GM21390 (cell line): Measurements from ENCODE around the gene PIGT.

Source experiments
- ATAC-seq: cut with Tn5 transposase; IDR thresholded peaks from one replicate; pipeline ENCODE4 v1.9.1; 2021; ENCODE audit not compliant: unreplicated experiment

Gene PIGT

DNA sequence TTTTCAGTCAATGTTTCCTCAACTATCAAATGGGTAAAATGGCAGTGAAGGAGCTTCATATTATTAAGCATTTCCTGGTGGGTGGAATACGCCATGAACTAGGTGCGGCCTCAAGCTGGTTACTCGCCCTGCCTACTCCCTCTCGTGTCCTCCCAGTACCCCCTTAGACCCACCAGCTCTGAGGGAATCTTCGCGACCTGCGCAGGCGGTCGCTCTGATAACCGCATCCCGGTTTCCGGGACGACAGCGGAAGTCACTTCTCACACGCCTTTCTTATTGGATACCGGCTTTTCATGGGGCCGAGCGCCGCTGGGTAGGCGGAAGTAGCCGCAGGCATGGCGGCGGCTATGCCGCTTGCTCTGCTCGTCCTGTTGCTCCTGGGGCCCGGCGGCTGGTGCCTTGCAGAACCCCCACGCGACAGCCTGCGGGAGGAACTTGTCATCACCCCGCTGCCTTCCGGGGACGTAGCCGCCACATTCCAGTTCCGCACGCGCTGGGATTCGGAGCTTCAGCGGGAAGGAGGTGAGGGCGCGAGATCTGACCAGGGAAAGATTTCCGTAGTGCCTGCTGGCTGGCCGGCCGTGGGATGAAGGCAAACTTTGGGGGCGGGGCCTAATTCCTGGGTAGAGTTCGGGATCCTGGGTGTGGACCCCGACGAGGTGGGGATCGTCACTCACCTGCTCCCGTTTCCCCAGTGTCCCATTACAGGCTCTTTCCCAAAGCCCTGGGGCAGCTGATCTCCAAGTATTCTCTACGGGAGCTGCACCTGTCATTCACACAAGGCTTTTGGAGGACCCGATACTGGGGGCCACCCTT lies at the start of gene PIGT:
TSS of gene PIGT (plus strand) at position 320 of the 816 bp plus-strand sequence. CDS start at position 336, 16 bp downstream.
- ATAC-seq: peak; percentile 82

DNA sequence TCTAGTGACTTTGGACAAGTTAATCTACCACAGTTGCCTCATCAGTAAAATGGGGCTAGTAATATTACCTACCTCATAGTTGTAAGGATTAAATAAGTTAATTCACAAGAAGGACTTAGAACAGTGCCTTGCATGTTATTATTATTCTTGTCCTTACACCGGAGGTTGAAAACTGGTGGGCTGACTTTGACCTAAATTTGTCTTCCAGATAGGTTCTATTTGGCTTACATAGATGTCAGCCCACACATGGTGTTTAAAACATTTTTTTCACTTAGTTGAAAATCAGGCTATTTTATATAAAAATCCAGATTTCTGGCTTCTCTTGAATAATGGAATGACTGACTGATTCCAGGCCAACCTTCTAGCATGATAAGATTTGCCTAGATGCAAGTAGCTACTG lies 49.7 kb upstream of the PIGT start:
- no peak for ATAC-seq

DNA sequence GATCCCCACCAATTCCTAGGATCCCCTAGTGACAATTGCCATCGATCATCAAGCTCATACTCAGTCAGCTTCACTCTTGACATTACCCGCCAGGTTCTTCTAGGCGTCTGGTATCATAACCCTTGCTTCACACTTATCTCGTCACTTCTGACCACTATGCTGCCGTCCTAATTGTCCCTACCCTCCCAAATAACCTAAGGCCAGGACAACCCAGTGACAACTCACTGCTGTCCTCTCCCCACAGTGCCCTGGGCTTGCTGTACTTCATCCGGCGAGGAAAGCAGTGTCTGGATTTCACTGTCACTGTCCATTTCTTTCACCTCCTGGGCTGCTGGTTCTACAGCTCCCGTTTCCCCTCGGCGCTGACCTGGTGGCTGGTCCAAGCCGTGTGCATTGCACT lies 49.3 kb upstream of the PIGT start:
- no peak for ATAC-seq

DNA sequence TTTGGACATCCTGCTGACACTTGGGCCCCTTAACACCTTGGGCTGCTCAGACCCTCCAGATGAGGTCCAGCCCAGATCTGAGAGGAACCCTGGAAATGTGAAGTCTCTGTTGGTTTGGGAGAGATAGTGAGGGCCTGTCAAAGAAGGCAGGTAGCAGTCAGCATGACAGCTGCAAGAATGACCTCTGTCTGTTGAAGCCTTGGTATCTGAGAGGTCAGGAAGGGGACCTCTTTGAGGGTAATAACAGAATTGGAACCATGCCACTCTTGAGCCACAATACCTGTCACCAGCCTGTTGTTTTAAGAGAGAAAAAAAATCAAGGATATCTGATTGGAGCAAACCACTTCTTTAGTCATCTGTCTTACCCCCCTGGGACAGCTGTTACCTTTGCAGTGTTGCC lies 48.8 kb upstream of the PIGT start:
- no peak for ATAC-seq

DNA sequence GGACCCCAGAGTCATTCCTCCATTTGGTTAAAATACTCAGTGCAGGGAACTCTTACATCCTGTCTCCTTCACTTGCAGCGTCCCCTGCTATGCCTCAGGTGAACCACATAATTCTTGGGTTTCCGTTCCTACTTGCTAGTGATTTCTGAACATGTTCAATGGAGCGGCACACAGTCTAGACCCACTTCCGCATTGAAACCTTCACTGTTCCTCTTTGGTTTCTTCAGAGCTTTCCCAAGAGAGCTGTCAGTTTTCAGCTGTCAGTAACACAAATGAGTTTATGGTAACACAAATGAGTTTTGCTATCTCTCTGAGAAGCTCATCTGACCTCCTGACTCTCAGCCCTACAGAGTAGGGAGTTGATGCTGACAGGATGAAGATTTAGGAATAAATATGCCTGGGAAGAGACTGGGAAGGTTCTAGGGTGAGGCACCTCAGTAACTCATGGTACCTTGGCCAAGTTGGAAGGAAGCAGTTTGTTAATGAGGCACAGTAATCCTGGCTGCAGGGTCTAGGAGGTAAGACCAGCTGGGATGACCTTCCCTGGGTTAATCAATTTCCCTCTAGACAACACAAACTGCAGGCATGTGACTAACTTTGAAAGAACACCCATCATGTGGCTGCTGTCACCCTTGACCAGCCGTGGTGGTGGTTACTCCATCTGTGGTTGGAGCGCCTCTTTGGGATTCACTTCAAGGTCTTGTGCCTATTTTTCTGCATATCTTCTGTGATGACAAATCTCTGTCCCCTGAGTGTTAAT lies 47.5 kb upstream of the PIGT start:
- ATAC-seq: peak; percentile 84

DNA sequence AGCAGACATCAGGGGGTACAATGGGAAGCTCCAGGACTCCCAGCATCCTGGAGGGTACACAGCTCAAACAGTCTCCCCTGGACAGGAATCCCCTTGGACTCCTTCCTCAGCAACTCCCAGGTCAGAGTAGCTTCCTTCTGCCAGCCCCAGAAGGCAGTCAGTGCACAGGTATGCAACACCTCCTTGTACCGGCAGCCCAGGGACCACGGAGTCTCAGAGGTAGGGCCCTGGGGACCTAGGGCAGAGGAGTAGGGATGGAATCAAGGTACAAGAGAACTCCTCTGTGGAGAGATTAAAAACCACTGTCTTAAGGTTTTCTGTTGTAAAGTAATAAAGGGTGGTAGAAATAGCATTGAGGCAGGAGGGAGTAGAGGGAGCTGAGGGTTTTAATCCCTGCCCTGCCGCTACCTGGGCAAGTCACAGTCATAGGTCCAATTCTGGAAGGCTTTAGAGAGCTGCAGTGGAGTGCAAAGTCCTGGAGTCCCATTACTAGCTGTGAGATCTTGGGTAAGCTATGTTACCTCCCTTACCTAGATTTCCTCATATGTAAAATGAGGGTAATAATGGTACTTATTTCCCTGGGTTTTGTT lies 45.3 kb upstream of the PIGT start:
- no peak for ATAC-seq

DNA sequence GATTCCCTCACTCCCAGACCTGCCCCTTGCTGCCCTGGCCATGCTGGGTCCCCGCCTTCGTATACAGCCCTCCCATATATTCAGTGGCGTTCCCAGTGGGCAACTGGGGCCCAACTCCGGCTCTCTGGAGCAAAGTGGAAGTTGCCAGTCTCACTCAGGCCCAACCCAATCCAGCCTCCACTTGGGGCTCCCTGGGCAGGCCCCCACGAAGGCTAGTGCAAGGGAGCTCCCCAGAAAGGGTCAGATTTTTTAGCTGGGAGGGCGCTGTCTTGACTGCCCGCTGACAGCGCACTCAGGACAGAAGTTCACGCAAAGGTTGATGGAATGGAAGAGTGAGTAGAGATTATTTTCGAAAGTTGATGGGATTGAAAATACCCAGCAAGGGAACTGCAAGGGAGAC lies 43.7 kb upstream of the PIGT start:
- no peak for ATAC-seq

DNA sequence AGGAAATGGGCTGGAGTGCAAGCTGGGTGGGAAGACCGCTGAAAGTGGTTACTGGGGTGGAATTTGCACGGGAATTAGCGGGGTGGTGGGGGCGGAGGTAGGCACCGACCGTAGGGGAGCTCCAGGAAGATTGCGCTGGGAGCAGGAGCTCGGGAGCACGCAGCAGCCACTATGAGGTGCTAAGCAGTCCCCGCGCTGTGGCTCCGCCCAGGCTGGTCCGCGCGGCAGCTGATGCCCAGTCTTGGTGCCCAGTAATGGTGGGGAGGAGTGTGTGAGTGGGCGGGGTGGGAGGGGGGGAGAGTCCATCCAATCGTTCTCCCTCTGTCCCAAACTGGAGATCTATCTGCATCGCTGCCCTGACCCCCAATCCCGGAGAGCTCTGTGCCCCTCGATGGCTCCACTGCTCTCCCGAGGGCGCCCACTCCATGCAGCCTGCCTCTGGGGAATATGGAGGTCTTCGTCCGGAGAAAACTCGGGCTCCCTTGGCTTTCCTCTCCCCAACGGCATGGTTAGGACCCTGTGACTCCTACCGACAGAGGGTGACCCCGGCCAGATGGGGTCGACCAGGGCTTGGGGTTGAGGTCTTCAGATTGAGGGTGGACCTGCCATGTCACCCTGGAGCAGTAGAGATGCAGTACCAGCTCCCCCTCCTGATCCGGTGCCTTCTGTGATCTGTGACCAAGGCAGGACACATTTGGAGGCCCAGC lies 43.1 kb upstream of the PIGT start:
- no peak for ATAC-seq

DNA sequence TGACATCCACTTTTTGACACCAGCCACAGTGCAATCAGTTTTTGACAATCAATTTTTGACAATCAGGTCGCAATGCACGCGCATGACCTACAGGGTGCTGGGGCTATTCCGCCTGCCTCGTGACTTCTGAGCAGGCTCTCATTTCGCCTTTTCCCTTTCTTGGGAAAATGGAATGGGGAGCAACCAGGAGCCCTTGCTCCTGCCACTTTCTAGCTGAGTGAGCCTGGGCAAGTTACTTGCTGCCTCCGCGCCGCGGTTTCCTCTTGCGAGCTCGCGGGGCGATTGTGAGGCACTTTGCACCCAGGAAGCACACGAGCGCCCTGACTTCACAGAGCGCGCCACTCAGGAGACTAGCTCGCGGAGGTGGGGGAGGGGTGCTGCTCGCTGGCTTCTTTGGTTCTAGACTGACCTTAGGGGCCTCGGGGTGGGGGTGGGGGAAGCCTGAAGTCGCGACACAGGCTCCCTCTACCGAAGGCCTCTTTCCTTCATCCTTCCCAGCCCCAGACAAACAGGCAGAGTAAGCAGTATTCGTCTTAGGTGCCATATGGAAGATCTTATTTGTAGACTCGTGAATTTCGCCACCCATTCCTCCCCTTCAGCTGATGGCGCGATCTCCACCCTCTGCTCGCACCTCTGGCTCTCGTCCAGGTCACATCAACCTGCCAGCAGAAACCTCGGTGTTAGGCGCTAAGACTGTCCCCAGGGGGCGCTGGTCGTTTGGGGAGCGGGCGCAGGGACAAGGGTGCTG lies 42.4 kb upstream of the PIGT start:
- no peak for ATAC-seq

DNA sequence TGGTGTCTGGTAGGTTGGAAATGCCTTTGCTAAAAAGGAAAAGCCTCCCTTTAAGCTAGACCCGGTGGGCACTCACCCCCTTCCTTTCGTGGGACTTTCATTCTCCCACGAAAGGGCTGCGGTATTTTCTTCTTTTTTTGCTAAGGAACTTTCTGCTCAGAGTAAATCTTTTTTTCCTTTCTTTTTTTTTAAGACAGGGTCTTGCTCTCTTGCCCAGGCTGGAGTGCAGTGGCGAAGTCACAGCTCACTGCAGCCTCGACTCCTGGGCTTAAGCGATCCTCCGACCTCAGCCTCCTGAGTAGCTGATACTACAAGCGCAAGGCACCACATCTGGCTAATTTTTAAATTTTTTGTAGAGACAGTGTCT lies 41.9 kb upstream of the PIGT start:
- no peak for ATAC-seq

DNA sequence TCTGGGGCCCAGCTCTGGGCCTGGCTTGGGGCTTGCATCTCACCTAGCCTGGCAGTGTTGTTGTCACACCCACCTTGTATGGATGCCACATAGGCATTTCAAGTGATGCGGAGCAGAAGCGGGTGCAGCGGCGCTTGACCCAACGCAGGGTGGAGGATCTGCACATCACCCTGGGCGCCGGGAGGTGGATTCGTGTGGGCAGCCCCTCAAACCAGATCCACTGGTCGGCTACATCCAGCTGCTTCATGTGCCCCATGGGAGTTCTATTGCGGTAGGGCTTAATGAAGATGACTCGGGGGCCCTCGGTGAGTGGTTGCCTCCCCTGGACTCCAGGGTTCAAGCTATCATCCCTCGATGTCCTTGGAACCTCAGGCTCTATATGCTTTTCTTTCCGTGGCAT lies 41.0 kb upstream of the PIGT start:
- ATAC-seq: no peak

DNA sequence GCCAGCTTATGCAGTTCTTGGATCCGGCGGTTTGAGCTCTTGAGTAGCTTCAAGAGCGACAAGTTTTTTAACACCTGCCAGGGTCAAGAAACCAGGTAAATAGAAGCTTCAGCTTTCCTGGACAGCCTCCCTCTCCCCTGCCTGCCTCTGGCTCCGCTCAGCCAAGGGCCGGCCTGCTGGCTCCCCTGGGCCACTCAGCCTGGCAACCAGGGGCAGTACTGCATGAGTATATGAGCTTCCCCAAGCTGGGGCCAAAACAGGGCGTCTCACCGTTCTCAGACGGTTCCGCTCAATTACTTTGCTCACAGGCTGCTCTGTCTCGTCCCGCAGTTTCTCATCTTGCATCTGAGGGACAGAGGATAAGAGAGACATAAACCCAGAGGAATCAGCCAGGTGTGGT lies 38.7 kb upstream of the PIGT start:
- no peak for ATAC-seq

DNA sequence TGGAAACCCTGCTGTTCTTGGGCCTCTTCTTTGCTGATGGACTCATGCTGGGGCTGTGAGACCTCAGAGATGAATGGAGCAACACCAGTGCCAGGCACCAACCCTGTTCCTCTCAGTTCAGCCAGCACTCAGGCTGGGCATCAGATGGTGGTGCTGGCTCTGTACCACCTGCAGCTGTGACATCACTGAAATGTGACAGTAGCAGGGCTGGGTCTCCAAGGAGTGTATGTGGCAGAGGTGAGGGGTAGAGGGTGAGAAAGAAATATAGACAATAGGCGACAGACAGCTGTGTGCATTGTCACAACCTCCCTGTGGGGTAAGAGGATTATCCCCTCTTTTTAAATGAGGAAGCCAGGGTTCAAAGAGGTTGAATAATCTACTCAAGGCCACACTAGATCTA lies 37.8 kb upstream of the PIGT start, which contains the start of gene TP53TG5:
TSS of gene TP53TG5 (minus strand) at position 135 of the 400 bp plus-strand sequence. CDS start at position 46, 89 bp downstream.
- no peak for ATAC-seq

DNA sequence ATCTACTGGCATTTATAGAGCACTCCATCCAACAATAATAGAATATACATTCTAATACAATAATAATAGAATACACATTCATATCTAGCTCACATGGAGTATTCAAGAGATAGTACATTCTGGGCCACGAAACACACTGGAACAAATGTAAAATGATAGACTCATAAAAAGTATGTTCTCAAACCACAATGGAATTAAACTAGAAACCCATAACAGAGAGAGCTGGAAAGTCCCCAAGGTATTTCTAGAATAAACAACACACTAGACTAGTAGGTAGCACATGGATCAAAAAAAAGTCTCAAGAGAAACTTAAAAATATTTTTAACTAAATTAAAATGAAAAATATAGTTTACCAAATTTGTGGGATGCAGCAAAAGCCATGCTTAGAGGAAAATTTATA lies 28.7 kb upstream of the PIGT start:
- ATAC-seq: no peak

DNA sequence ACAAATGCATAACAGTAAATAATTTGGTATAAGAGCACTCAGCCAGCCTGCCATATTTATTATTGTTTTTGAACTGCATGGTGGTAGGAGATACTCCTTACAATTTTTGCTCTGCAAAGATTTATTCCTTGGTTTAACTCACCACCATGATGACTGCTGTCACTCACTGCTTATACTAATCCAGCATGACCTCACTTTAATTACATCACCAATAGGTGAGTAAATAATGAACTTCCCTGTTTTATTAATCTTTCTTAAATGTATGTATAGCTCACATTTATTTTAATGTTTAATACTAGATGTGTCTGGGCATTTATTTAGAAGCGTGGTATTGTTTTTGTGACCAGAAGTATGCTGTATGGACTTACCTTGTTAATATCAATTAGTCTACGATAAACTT lies 25.0 kb upstream of the PIGT start:
- ATAC-seq: no peak

DNA sequence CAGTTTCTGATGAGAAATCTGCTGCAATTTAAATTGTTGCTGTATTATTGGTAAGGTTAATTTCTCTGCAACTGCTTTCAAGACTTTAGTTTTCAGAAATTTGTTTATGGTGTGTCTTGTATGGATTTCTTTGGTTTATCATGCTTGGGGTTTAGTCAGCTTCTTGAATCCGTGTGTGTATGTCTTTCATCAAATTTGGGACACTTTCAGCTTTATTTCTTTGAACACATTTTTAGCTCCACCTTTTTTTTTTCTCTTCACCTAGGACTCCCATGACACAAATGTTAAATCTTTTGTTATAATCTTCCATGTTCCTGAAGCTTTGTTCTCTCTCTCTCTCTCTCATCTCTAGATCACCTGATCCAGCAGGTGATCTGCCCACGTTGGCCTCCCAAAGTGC lies 24.4 kb upstream of the PIGT start:
- ATAC-seq: no peak

DNA sequence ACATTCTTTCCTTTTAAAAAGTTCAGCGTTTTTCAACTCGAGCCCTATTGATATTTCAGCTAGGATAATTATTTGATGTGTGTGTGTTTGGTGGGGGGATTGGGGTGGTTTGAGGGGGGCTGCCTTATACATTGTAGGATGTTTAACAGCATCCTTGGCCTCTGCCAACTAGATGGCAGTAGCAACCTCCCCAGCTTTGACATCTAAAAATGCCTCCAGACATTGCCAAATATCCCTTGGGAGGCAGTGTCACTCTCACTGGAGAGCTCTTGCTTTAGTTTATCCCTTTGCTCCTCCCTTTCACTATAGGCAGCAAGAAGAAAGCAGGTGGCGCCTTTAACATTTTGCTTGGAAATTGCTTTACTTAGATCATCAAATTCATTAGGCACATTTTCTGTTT lies 23.2 kb upstream of the PIGT start:
- no peak for ATAC-seq

DNA sequence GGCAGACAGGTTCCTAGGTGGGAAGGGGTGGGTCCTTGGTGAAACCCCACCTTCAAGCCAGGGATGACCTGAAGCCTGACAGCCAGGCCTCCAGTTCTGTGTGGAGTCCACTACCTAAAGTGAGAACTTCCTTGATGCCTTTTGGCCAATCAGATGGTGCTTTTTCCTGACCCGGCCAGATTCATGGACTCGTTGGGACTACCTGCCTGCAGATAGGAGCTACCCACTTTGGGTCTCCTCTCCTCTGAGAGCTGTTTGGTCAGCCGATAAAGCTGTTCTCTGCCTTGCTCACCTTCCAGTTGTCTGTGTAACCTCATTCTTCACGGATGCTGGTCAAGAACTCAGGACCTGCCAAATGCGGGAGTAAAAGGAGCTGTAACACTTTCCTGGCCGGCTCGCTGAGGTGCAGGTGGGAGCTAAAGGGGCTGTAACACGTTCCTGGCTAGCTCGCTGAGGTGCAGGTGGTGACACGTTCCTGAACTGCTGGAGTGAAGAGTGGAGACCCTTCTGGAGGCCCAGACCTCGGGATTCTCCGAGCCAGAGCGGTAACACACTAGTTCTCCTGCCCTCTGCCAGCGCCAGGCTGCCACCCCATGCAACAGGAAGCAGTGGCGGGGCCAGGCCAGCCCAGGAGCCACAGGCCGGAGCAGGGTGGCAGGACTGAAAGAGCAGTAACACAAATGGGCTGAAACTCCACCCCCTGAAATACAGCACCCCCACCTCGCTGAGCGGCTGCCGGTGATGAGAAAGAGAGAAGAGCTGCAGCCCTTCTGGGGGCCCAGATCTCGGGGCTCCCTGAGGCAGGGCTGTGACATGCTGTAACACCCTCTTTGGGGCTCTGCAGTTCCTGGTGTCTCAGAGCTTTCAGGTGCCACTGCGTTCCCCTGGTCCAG lies 21.5 kb upstream of the PIGT start:
- no peak for ATAC-seq

DNA sequence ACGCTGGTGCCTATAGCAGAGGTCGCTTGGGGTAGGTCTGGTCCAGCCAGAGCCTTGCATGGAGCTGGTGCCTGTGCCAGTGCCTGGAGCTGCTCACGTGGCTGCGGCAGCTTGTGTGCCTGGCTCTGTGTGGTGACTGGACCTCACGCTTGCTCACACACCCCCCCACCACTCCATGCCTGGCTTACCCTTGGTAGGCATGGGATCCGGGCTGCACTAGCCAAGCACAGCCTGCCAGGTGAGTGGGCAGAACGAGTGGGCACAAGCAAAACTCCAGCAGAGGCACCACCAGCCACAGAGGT lies 20.9 kb upstream of the PIGT start:
- ATAC-seq: no peak

DNA sequence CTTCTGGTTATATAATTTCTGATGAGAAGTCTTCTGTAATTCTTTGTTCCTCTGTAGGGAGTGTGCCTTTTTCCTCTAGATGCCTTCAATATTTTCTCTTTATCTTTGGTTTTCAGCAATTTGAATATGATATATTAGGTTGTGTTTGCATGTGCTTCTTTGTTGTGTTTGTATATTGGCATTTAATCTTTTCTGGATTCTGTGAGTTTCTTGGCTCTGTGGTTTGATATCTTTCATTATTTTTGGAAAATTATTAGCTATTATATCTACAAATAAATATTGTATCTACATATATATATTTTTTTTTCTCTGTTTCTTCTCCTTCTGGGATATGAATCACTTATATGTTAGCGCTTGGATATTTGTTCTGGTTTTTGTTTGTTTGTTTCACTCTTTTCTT lies 16.9 kb upstream of the PIGT start:
- ATAC-seq: no peak
